Mesodermal cell (in vitro differentiated cells): ENCODE results near the gene ABHD15.

Source experiments
- H3K27ac ChIP-seq: 2 replicates; pipeline ENCODE4 v1.7.0; 2013; ENCODE audit warnings: mild to moderate bottlenecking, low read depth, low read length, moderate library complexity; ENCODE audit not compliant: severe bottlenecking
- H3K36me3 ChIP-seq: 2 replicates; pipeline ENCODE4 v1.7.1; 2013; ENCODE audit warnings: mild to moderate bottlenecking, low read length, moderate library complexity; ENCODE audit not compliant: control insufficient read depth, insufficient read depth
- H3K4me1 ChIP-seq: one replicate; pipeline ENCODE4 v1.7.1; 2013; ENCODE audit warnings: mild to moderate bottlenecking, low read length; ENCODE audit not compliant: insufficient read depth, control insufficient read depth, poor library complexity, severe bottlenecking
- H3K4me3 ChIP-seq: 2 replicates; pipeline ENCODE4 v1.7.0; 2013; ENCODE audit warnings: low read length, control low read depth, mild to moderate bottlenecking; ENCODE audit not compliant: insufficient read depth, poor library complexity, severe bottlenecking; ENCODE audit errors: extremely low read depth
- H3K9me3 ChIP-seq: 2 replicates; pipeline ENCODE4 v1.7.1; 2013; ENCODE audit warnings: mild to moderate bottlenecking, low read length, moderate library complexity; ENCODE audit not compliant: control insufficient read depth
- WGBS, 2 experiments: methylation state at CpG; one replicate each; pipeline ENCODE4 v1.1.5; 2013; ENCODE audit warnings: missing lambda C conversion rate in 2 of 2; ENCODE audit not compliant: insufficient coverage in 2 of 2; 5-methylcytosine and 5-hydroxymethylcytosine counted together

ABHD15 gene

GRCh38 chr17:29587591-29587990 is 20.8 kb upstream of the ABHD15 start:
- Histone ChIP-seq H3K4me3 (peak overlapping the region; percentile 84), H3K27ac (no peak overlapping the region), H3K9me3 (no peaks in the 10 kb centered on the region), H3K36me3 (peaks cover 22% of the 10 kb centered on the region), H3K4me1 (peaks cover 58% of the 10 kb centered on the region)
- 76 to 85% methylated on average over 3 to 5 of the region's 6 CpGs for WGBS, 2 experiments

GRCh38 chr17:29586676-29587469 is 20.0 kb upstream of the ABHD15 start:
- no peaks in the 10 kb centered on the region for H3K9me3 ChIP-seq
- 94 to 96% methylated on average over 4 to 6 of the region's 9 CpGs for WGBS, 2 experiments
- no peak overlapping the region for H3K4me3 ChIP-seq
- H3K36me3 ChIP-seq: peaks cover 30% of the 10 kb centered on the region
- no peak overlapping the region for H3K27ac ChIP-seq
- H3K4me1 ChIP-seq: peaks cover 54% of the 10 kb centered on the region

- Histone ChIP-seq H3K36me3 (peaks cover 43% of the 10 kb centered on the region), H3K4me1 (peaks cover 41% of the 10 kb centered on the region), H3K4me3 (no peak overlapping the region), H3K27ac (peak overlapping the region; percentile 76), H3K9me3 (no peaks in the 10 kb centered on the region)
- WGBS, 2 experiments: 71 to 85% methylated on average over 5 to 8 of the region's 8 CpGs
These were observed 18.4 kb upstream of the ABHD15 start for GRCh38 chr17:29585080-29585751.

- H3K4me1 ChIP-seq: peaks cover 36% of the 10 kb centered on the region
- peaks cover 49% of the 10 kb centered on the region for H3K36me3 ChIP-seq
- peak overlapping the region; percentile 76 for H3K27ac ChIP-seq
- no peak overlapping the region for H3K4me3 ChIP-seq
- 59 to 61% methylated on average over 5 of the region's 12 CpGs for WGBS, 2 experiments
- H3K9me3 ChIP-seq: no peaks in the 10 kb centered on the region
These were observed 17.7 kb upstream of the ABHD15 start for GRCh38 chr17:29584452-29585079.

- Histone ChIP-seq H3K36me3 (peaks cover 58% of the 10 kb centered on the region), H3K4me3 (no peak overlapping the region), H3K9me3 (no peaks in the 10 kb centered on the region), H3K27ac (no peak overlapping the region), H3K4me1 (peaks cover 36% of the 10 kb centered on the region)
- 93 to 97% methylated on average over 11 to 12 of the region's 16 CpGs for WGBS, 2 experiments
These were observed 16.7 kb upstream of the ABHD15 start for GRCh38 chr17:29583324-29584248.

GRCh38 chr17:29582772-29583171 is 15.9 kb upstream of the ABHD15 start:
- Histone ChIP-seq H3K4me3 (no peak overlapping the region), H3K36me3 (peaks cover 65% of the 10 kb centered on the region), H3K4me1 (peaks cover 31% of the 10 kb centered on the region), H3K27ac (no peak overlapping the region), H3K9me3 (no peaks in the 10 kb centered on the region)
- WGBS, 2 experiments: 94 to 98% methylated on average over 12 to 13 of the region's 13 CpGs

GRCh38 chr17:29582254-29582765 is 15.5 kb upstream of the ABHD15 start:
- 87 to 93% methylated on average over 7 to 8 of the region's 10 CpGs for WGBS, 2 experiments
- peaks cover 26% of the 10 kb centered on the region for H3K4me1 ChIP-seq
- H3K9me3 ChIP-seq: no peaks in the 10 kb centered on the region
- H3K4me3 ChIP-seq: no peak overlapping the region
- no peak overlapping the region for H3K27ac ChIP-seq
- peaks cover 66% of the 10 kb centered on the region for H3K36me3 ChIP-seq

- Histone ChIP-seq H3K4me3 (no peak overlapping the region), H3K27ac (no peak overlapping the region), H3K36me3 (peaks cover 67% of the 10 kb centered on the region), H3K4me1 (peaks cover 22% of the 10 kb centered on the region), H3K9me3 (no peaks in the 10 kb centered on the region)
- 96 to 98% methylated on average over 6 to 14 of the region's 20 CpGs for WGBS, 2 experiments
These were observed 14.9 kb upstream of the ABHD15 start for GRCh38 chr17:29581583-29582253.

GRCh38 chr17:29579866-29580771 is 13.3 kb upstream of the ABHD15 start:
- Histone ChIP-seq H3K4me1 (peaks cover 10% of the 10 kb centered on the region), H3K4me3 (no peak overlapping the region), H3K36me3 (peaks cover 83% of the 10 kb centered on the region), H3K27ac (no peak overlapping the region), H3K9me3 (no peaks in the 10 kb centered on the region)
- WGBS, 2 experiments: 75 to 77% methylated on average over 10 to 12 of the region's 15 CpGs
